NCI-H2107 treated with DMSO at 0.1 percent for 48 hours (cell line): ENCODE results near the gene CMTM6.
"Not testable (repeated sequence)": the region's sequence is repeated elsewhere in the genome, so short reads cannot be mapped to it uniquely, and the experiment has no call there.

Experiments
- DNase-seq: peaks from one replicate; lab custom pipeline; 2025; ENCODE audit not compliant: unreplicated experiment; lab: John Stamatoyannopoulos, UW

Gene CMTM6

GRCh38 chr3:32502118-32502945 lies at the start of gene CMTM6:
Gene CMTM6 (minus strand): TSS chr3:32502852. CDS start chr3:32502745, 107 bp downstream.
- DNase-seq: peak; percentile 10

GRCh38 chr3:32552013-32552412 lies 49.4 kb upstream of the CMTM6 start:
- no peak for DNase-seq

GRCh38 chr3:32551496-32551895 lies 48.8 kb upstream of the CMTM6 start:
- DNase-seq: no peak

GRCh38 chr3:32551087-32551486 lies 48.4 kb upstream of the CMTM6 start:
- DNase-seq: no peak

- DNase-seq: no peak
These were observed 42.7 kb upstream of the CMTM6 start for GRCh38 chr3:32545305-32545704.

GRCh38 chr3:32544894-32545293 lies 42.2 kb upstream of the CMTM6 start:
- no peak for DNase-seq

- no peak for DNase-seq
These were observed 40.2 kb upstream of the CMTM6 start for GRCh38 chr3:32542807-32543206.

GRCh38 chr3:32540899-32541298 lies 38.2 kb upstream of the CMTM6 start:
- no peak for DNase-seq

- DNase-seq: no peak
These were observed 29.8 kb upstream of the CMTM6 start for GRCh38 chr3:32532434-32532833.

GRCh38 chr3:32531010-32531647 lies 28.5 kb upstream of the CMTM6 start:
- DNase-seq: no peak

- no peak for DNase-seq
These were observed 23.1 kb upstream of the CMTM6 start for GRCh38 chr3:32525720-32526119.

GRCh38 chr3:32522682-32523081 lies 20.0 kb upstream of the CMTM6 start:
- DNase-seq: no peak

- not testable (repeated sequence) for DNase-seq
These were observed 16.3 kb upstream of the CMTM6 start for GRCh38 chr3:32518921-32519320.

GRCh38 chr3:32516751-32517150 lies 14.1 kb upstream of the CMTM6 start:
- not testable (repeated sequence) for DNase-seq

- no peak for DNase-seq
These were observed 8.4 kb upstream of the CMTM6 start for GRCh38 chr3:32511005-32511404.

GRCh38 chr3:32510075-32510724 lies 7.5 kb upstream of the CMTM6 start:
- DNase-seq: peak; percentile 30

- no peak for DNase-seq
These were observed 6.1 kb upstream of the CMTM6 start for GRCh38 chr3:32508711-32509110.

GRCh38 chr3:32506466-32506865 lies 3.8 kb upstream of the CMTM6 start:
- DNase-seq: no peak

GRCh38 chr3:32502946-32503286 lies 264 bp upstream of the CMTM6 start:
- DNase-seq: no peak

GRCh38 chr3:32501783-32502117 lies 902 bp downstream of the CMTM6 start:
- no peak for DNase-seq

- no peak for DNase-seq
These were observed 1.5 kb downstream of the CMTM6 start for GRCh38 chr3:32500880-32501782.
